GM18861 (cell line): ENCODE data around the gene ESRRG.
"Not testable (repeated sequence)": the region's sequence is repeated elsewhere in the genome, so short reads cannot be mapped to it uniquely, and the experiment has no call there.

Source experiments
- ATAC-seq: cut with Tn5 transposase; IDR thresholded peaks from one replicate; pipeline ENCODE4 v1.9.1; 2021; ENCODE audit not compliant: unreplicated experiment

Gene ESRRG

GRCh38 chr1:216705676-216706075 lies 17.6 kb downstream of the ESRRG start:
- ATAC-seq = no peak

DNA sequence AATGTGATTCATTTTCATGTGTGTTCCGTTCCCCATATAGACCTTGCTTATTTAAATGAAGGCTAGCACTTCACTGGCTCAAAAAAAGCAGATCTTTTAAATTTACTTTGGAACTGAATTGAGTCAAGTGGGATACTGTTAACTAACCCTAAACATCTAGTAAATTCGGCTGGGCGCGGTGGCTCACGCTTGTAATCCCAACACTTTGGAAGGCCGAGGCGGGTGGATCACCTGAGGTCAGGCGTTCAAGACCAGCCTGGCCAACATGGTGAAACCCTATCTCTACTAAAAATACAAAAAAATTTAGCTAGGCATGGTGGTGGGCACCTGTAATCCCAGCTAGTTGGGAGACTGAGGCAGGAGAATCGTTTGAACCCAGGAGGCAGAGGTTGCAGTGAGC lies 19.2 kb downstream of the ESRRG start:
- ATAC-seq = not testable (repeated sequence)

- ATAC-seq = peak; percentile 88
Observed at GRCh38 chr1:216702170-216702569, 21.1 kb downstream of the ESRRG start.

DNA sequence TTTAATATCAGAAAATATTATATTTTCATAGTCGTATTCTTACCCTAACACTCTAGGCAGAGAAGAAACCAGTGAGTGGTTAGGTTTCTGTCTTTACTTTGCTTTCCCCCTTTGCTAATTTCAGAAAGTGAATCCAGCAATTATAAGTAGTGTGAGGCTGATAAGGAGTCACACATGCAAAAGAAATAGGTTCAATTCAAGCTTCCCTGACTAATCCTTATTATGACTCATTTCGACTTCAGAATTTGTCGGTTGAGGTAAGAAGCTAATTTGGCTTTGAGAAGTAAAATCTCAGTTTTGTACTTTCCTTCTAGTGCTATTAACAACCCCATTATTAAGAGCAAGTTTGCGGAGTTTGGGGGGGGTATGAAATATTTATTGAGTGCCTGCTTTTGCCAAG lies 22.4 kb downstream of the ESRRG start:
- no peak for ATAC-seq

DNA sequence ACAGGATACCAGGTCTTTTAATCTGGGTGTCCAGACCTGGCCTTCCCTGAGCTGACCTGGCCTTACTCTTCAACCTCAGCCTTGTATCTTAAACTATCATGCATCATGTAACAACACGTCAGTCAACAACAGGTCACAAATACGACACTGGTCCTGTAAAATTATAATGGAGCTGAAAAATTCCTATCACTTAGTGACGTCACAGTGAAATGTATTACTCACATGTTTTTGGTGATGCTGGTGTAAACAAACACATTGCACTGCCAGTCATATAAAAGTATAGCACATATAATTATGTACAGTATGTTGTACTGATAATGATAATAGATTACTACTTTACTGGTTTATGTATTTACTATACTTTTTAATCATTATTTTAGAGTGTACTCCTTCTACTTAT lies 31.5 kb downstream of the ESRRG start:
- no peak for ATAC-seq

DNA sequence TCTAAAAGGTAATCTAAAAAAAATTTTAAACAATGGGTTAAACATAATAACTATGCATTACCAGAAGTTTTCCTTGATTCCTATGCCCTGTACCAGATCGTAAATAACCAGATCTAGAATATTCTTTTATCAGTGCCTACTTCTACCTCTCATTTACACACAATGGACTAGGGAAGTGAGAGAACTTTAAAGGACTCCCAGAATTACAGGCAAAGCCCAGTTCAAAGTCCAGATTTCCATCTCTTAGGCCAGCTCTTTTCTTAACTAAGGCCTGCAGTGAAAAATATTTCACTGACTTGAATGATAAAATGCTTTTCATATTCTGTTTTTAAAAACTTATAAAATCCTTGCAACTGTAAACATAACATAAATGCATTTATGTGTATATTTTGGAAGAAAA lies 32.6 kb downstream of the ESRRG start:
- ATAC-seq = no peak

DNA sequence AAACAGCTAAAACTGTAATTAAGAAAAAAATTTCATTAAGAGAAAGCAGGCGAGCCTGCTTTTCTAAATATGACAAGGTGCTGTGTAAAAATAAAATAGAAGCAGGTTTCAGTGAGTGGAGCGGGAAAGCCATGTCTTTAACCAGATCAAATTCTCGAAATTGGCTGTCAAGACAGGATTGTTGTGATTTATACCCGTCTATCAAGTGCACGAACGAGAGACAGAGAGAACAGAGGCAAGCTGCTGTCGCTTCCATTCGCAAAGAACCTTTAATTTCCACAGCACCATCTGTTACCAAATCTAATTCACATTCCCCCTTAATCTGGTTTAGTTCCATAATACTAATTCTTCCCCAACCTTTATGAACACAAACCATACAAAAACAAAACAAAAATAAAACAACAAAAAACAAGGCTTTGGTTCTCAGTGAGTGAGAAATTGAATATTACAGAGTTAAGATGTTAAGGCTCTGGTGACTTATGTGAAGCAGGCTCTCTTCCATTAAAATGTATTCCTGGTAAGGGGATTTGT lies 35.0 kb downstream of the ESRRG start:
- no peak for ATAC-seq

GRCh38 chr1:216686860-216687766 lies 36.1 kb downstream of the ESRRG start:
- ATAC-seq = no peak

- ATAC-seq = no peak
Observed at GRCh38 chr1:216682752-216683151, 40.5 kb downstream of the ESRRG start.

DNA sequence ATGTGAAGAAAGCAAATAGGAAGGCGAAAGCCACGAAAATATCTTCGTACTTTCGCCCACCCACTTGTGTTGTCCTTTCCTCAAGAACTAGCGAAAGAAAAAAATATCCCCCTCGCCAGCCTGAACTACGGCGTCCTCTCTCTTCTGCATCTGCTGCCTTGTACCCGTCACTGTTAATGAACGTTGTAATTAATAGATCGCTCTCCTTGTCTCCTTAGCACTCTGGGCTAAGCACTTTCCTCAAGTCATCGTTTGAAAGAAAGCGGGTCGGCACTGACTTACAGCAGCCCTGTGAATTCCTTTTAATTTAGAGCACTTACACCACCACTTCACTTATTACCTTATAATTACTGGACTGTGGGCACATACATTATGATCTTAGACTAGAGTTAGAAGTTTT lies 44.1 kb downstream of the ESRRG start:
- no peak for ATAC-seq

DNA sequence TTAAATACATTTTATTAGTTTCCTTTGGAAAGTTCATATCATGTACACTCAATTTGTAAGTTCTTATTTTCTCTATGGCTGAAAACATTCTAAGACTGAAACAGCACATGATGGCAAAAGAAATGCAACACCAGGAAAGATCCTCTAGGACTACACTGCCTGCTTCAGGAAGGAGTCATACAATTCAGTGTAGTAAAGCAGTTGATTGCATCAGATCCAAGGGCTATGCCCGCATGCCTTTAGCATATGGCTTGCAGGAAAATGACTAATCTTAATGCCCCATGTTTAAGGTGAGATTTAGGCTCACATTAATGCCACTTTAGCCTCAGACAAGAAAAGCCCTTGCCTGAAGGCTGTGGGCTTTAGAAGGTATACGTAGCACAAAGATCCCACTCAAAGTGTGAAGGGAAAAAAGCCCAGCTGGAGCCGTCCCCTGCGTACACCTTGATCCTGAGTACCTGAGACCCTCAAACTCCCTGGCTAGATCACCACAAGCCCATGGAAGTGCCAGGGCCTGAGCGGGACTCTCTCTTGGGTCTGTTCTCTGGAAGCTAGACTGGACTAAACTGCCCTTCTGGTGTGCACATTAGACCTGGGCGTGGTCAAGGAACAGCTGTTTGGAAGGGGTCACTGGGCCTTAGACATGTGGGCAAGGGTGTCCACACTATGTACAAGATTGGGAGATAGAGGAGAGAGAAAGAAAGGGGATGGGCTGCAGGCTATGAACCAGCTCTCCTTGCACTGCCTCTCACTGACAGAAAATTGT lies 52.9 kb downstream of the ESRRG start:
- ATAC-seq = no peak

DNA sequence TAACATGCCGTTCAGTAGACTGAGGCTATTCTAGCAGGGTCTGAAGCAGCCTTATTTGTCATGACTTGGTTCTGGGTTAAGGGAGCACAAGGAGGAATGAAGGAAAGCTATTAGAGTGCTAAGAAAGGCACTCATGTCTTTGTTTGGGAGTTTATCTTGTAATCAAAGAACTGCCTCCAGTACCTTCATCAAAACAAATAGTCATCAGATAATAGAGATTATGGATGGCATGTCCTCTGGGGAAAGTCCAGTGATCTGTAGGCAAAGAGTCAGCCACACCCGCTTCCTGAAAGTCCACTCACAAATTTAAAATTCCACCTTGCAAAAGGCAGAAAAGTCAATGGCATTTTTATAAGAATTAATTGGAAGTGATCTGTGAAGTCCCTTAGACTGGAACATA lies 56.8 kb downstream of the ESRRG start:
- no peak for ATAC-seq

DNA sequence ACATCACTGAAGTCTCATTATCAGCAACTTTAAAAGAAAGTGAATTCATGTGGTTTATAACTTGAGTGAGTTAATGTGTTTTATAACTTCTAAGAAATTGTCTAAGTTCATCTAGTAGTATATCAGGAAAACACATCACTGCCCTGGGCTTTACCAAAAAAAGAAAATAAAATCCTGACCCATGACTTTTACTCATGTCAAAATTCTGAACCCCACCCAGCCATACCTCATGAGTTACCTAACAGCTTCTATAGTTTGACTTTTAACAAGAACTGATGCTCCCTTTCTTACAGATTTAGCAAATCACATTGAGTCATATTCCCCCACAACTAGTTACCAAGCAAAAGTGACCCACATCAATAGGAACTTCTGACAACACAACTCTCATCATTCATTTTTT lies 57.4 kb downstream of the ESRRG start:
- no peak for ATAC-seq

- ATAC-seq = no peak
Observed at GRCh38 chr1:216665406-216665805, 57.8 kb downstream of the ESRRG start.

GRCh38 chr1:216662681-216663080 lies 60.5 kb downstream of the ESRRG start:
- no peak for ATAC-seq

- ATAC-seq = no peak
Observed at GRCh38 chr1:216660561-216660960, 62.7 kb downstream of the ESRRG start.

DNA sequence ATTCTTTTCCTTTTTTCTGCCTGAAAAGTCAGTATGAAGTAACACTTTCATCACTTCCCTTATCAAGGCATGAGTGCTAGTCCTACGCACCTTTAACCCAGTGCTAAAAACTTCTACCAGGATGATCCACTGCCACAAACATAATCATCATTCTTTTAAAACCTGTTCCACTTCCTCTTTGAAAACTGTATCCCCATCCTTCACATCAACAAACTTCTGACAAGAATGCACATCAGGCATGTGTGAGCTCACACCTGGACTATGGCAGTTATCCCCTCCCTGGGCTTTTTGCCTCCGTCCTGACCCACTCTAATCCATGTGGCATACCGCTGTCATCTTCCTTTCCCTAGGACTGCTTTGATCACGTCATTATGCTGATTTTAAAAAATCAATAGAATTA lies 70.2 kb downstream of the ESRRG start:
- no peak for ATAC-seq

DNA sequence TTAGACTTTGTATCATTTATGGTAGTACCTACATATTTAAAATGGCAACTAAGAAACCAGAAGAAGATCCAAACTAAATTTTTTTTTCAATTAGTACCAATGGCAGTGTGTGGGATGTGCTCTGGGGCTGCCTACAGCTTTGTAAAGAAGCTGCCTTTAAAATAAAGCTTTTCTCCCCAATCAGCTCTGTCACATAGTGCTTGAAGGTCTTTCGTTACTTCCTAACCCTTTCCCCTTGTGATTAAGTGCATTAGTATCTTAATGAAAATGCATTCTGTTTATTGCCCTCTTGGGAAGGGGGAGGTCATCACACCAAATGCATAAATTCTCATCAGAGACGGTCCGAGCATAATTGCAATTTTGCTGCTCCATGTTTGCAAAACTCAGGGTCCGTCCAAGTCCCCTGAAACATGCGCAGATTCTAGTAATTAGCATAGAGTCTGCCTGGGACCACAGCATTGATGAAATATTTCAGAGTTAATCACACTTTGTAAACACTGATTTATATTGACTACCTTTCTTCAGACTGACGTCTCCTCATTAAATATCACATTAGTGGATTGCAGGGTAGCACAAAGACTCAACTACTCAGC lies 71.3 kb downstream of the ESRRG start:
- no peak for ATAC-seq

- no peak for ATAC-seq
Observed at GRCh38 chr1:216643176-216643575, 80.1 kb downstream of the ESRRG start.

- ATAC-seq = no peak
Observed at GRCh38 chr1:216641669-216642460, 81.4 kb downstream of the ESRRG start.

- ATAC-seq = no peak
Observed at GRCh38 chr1:216640100-216640499, 83.1 kb downstream of the ESRRG start.
